NCI-H2107 treated with DMSO at 0.1 percent for 48 hours (cell line): ENCODE measurements around the gene B4GALNT3.
"Not testable (repeated sequence)": the region's sequence is repeated elsewhere in the genome, so short reads cannot be mapped to it uniquely, and the experiment has no call there.

ENCODE experiments used
- DNase-seq: peaks from one replicate; lab custom pipeline; 2025; ENCODE audit not compliant: unreplicated experiment; lab: John Stamatoyannopoulos, UW

Gene B4GALNT3

DNA sequence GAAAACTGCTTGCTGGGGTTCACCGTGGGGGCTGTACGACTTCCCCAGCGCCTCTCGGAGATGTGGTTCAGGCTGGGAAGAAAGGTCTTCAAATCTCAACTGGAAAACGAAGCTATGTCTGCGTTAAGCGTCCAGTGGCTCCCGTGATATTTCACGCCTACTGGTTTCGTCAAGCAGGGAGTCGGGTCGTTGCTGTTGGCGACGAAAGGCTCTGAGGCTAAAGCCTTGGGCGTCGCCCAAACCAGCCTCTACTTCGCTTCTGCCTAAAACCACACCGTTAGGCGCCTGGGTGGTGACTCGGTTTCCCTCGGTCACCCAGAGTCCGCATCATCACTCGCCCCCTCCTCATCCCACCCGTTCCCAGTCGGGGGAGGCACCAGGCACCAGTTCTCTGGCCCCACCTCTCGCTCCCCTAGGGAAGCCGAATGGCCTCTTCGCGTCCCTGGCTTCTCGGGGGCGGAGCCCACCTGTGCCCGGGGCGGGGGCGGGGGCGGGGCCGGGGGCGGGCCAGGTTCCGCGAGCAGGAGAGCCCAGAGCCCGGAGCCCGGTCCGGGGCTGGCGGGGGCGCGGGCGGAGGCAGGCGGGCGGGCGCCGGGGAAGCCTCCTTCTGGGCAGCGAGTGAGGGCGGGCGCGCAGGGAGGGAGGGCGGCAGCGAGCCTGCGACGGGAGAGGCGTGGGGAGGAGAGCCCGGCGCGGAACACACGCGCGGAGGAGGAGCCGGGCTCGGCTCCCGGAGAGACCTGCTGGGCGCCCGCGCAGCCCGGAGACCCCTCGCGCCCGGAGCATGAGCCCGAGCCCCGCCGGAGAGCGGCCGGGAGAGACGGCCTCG is at the start of gene B4GALNT3:
Gene B4GALNT3, plus strand, starts transcription at position 510 of the 829 bp plus-strand sequence. CDS start 438 bp downstream, outside the sequence.
- peak; percentile 52 for DNase-seq

DNA sequence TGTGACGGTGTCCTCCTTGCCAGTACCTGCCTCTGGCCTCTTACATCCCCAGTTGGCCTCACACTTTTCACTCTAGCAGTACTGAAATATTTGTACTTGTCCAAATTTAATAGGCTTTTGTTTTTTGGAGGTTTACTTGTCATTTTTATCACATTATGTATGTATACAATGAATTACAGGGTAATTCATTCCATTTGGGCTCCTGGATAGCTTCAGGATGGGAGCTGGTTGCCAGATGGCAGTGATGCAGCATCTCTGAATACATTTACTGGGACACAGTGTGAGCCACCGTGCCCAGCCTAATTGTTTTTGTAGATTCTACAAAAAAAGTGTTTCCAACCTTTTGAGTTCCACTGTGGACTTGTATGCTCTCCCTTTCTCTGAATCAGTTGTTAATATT is 44.9 kb upstream of the B4GALNT3 start:
- no peak for DNase-seq

DNA sequence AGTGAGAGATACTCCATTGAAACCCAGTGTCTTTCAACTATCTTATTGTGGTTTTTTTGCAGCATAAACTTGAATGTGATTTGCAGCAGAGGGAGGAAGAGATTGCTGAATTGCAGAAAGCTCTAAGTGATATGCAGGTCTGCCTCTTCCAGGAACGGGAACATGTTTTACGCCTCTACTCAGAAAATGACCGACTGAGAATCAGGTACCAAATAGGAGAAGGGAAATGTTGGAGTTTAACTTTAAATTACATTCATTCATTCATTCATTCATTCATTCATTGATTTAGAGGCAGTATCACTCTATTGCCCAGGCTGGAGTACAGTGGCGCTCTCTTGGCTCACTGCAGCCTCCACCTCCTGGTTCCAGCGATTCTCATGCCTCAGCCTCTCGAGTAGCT is 41.3 kb upstream of the B4GALNT3 start:
- no peak for DNase-seq

GRCh38 chr12:422526-422925 is 37.2 kb upstream of the B4GALNT3 start:
- no peak for DNase-seq

- DNase-seq, result not testable (repeated sequence)
Measured at GRCh38 chr12:435737-436136, 24.0 kb upstream of the B4GALNT3 start.

GRCh38 chr12:442235-442884 is 17.4 kb upstream of the B4GALNT3 start:
- DNase-seq, result peak; percentile 56

GRCh38 chr12:447141-447540 is 12.6 kb upstream of the B4GALNT3 start:
- DNase-seq, result no peak

DNA sequence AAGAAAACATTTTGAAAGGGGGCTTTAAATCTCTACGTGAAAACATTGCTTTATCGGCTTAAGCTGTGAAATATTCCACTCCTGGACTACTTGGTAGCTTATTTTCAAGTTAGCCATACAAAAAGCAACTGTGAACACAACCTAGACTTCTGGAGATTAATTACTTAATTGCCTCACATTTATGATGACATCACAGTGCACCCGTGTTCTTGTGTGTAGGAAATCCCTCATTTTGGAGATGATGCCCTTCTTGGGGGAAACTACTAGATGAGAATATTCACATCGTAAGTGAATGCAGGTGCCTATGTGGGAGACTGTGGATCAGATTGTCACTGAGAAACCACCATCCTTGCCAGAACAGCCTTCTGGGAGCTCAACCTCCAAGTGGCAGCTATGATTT is 10.5 kb upstream of the B4GALNT3 start:
- peak; percentile 64 for DNase-seq

GRCh38 chr12:450438-450837 is 9.3 kb upstream of the B4GALNT3 start:
- DNase-seq, result no peak

DNA sequence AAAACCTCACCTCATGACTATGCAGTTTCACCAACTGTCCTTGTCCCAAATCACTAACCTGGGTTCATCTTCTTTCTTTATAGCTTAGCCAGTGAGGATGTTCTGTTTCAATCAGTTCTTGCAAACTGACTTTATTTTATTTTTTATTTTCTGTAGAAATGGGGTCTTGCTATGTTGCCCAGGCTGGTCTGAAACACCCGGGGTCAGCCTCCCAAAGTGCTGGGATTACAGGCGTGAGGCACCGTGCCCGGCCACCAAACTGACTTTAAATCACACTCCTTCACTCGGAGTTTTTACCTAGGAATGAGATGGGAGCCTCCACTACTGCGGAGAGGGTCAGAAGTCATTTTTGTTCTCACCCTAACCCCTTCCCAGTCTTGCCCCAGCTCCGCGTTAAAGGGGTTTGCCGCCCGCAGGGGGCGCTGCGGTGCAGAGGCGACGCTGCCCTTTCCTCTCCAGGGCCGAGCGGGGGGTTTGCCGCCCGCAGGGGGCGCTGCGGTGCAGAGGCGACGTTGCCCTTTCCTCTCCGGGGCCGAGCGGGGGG is 7.0 kb upstream of the B4GALNT3 start:
- no peak for DNase-seq

DNA sequence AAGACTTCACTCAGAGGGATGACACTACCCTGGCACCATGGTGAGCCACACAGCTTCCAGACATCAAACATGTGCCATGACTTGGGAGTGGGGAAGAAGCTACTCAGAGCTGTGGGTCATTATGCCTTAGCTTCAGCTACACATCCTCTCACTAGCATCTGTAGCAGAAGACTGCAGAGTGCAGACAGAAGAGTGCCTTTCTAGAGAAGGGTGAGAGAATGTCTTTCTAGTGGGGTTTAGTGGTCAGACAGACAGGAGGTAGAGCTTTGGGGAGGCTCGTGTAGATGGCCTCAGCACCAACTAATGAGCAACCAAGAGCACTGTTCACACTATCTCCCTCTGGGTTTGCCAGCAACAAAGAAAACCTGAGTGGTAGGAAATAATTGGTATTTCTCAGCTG is 4.9 kb upstream of the B4GALNT3 start:
- no peak for DNase-seq

- no peak for DNase-seq
Measured at GRCh38 chr12:455821-456220, 3.9 kb upstream of the B4GALNT3 start.

- DNase-seq, result no peak
Measured at GRCh38 chr12:457676-458075, 2.1 kb upstream of the B4GALNT3 start.

- no peak for DNase-seq
Measured at GRCh38 chr12:459050-459429, 699 bp upstream of the B4GALNT3 start.

- DNase-seq, result no peak
Measured at GRCh38 chr12:460261-461230, 807 bp downstream of the B4GALNT3 start.

DNA sequence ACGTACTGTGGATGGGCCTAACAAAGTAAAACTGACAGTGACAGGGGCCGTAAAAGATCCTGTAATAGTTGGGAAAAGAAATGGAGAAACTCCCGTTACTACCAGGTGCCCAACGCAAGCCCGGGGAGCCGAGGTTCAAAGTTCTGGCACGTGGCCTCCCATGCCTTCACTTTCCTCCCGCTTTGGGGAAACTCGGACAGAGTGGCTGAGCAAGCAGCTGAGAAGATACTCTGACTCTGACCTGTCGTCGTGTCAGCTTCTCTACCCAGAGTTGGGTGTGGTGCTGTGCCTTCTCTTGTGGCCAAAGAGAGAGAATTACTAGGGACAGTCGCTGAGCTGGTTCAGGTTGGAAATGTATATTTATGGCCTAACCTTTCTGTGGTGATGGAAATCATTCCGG is 1.7 kb downstream of the B4GALNT3 start:
- no peak for DNase-seq

- no peak for DNase-seq
Measured at GRCh38 chr12:462936-463705, 3.4 kb downstream of the B4GALNT3 start.

DNA sequence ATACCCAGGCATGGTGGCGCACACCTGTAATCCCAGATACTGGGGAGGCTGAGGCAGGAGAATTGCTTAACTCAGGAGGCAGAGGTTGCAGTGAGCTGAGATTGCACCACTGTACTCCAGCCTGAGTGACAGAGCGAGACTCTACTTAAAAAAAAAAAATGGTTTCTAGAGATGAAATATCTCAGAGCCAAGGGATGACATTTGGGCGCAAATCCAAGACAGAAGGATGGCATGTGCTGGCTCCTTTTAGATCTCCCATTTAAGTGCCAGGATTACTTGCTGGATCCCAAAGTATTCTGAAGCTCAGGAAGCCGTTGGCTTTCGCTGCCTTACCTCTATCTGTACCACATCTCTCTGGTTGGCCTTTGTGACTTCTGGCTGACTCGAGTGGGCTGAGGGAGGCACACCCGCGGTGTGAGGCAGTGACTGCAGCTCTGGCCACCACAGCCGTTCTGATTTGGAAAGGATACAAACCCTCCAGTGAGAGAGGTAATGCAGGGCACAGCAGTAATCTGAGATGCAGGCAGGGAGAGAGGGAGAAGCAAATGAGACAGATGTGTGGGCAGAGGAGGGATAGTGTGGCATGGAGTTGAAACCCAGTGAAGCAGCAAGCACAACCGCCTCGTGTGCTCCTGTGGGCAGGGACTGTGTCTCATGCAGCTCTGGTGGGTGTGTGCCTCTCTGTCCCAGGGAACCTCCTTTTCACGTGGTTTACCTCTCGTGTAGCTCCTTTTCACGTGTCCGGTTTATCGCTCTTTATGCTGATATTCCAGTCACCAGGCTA is 4.9 kb downstream of the B4GALNT3 start:
- peak; percentile 64 for DNase-seq

GRCh38 chr12:466039-466438 is 6.3 kb downstream of the B4GALNT3 start:
- no peak for DNase-seq

- no peak for DNase-seq
Measured at GRCh38 chr12:466762-467161, 7.0 kb downstream of the B4GALNT3 start.
